A549 (cell line): ENCODE measurements around the gene DNAAF5. TPM values are rescaled to one million over a fixed set of nuclear protein-coding genes. Genes with fewer than 3 reads are reported as not detected.

ENCODE experiments used
- ATAC-seq, 2 experiments: fragments of 200-7000 bp in 1 of 2; fragments of >200 bp in 1 of 2; cut with Nextera tagmentation in 1 of 2; cut with Tn5 transposase in 1 of 2; 3 replicates each; pipeline versions ENCODE4 v1.8.0 to v1.9.1; 2018 to 2020; ENCODE audit warnings: mild to moderate bottlenecking in 1 of 2, moderate library complexity in 1 of 2
- CTCF ChIA-PET: fragments of 300-600 bp; sonication (Branson Sonifier 250); formaldehyde crosslinking; extraction: SDS; loops from one replicate; lab custom pipeline; 2021; ENCODE audit warnings: antibody characterized with exemption, inconsistent platforms; lab: Yijun Ruan, JAX
- POLR2A ChIA-PET: fragments of 350-600 bp; formaldehyde crosslinking; extraction: SDS; loops from one replicate; lab custom pipeline; 2021; ENCODE audit warnings: antibody characterized with exemption, inconsistent platforms; lab: Yijun Ruan, JAX
- DNase-seq, 2 experiments: peaks; one replicate each; pipeline versions ENCODE4 v3.0.0 to v3.0.0-alpha.2; 2011 to 2016; ENCODE audit warnings: low read depth in 1 of 2, low spot score in 1 of 2
- FAIRE-seq: peaks from 2 replicates; lab custom pipeline; 2011; peaks lifted over from hg19 to GRCh38; lab: Jason Lieb, UNC
- H3K27ac ChIP-seq, 2 experiments: fragments of >200 bp; sonication (Bioruptor Twin); formaldehyde crosslinking; 3 replicates each; pipeline ENCODE4 v1.5.1; 2016 to 2017
- H3K4me1 ChIP-seq: fragments of >200 bp; sonication (Bioruptor Twin); formaldehyde crosslinking; 3 replicates; pipeline ENCODE4 v1.6.1; 2016
- H3K4me2 ChIP-seq: fragments of >200 bp; sonication (Bioruptor Twin); formaldehyde crosslinking; 3 replicates; pipeline ENCODE4 v1.6.1; 2016
- H3K4me3 ChIP-seq: fragments of >200 bp; sonication (Bioruptor Twin); formaldehyde crosslinking; 3 replicates; pipeline ENCODE4 v1.5.1; 2016
- H3K9me3 ChIP-seq: fragments of >200 bp; sonication (Bioruptor Twin); formaldehyde crosslinking; 3 replicates; pipeline ENCODE4 v1.6.1; 2016
- CBX2 ChIP-seq: fragments of 200-600 bp; sonication (generic); IDR thresholded peaks from 2 replicates; pipeline ENCODE4 v1.6.1; 2016; ENCODE audit warnings: low read depth, mild to moderate bottlenecking, borderline replicate concordance
- CBX8 ChIP-seq: fragments of 200-600 bp; sonication (generic); IDR thresholded peaks from 2 replicates; pipeline ENCODE4 v1.6.1; 2016
- CEBPB ChIP-seq, 2 experiments: fragments of >200 bp in 1 of 2; sonication (Bioruptor Twin) in 1 of 2; formaldehyde crosslinking in 1 of 2; IDR thresholded peaks; 2 replicates each; pipeline ENCODE4 v1.6.1; 2012 to 2016
- CTCF ChIP-seq: fragments of >200 bp; sonication (Bioruptor Twin); formaldehyde crosslinking; IDR thresholded peaks from 3 replicates; pipeline ENCODE4 v1.5.1; 2016
- E2F6 ChIP-seq: IDR thresholded peaks from 2 replicates; pipeline ENCODE4 v1.6.1; 2012; ENCODE audit warnings: low read depth, borderline replicate concordance
- EHF ChIP-seq: fragments of 250-450 bp; sonication (Bioruptor Pico); IDR thresholded peaks from 2 replicates; pipeline ENCODE4 v1.5.0; 2020; ENCODE audit warnings: mild to moderate bottlenecking
- EHMT2 ChIP-seq: fragments of 200-600 bp; sonication (generic); IDR thresholded peaks from 2 replicates; pipeline ENCODE4 v1.6.1; 2016; ENCODE audit warnings: antibody characterized with exemption, low read depth, mild to moderate bottlenecking, moderate library complexity
- EP300 ChIP-seq, 2 experiments: fragments of >200 bp; sonication (Bioruptor Twin); formaldehyde crosslinking; IDR thresholded peaks; 2 replicates in 1 of 2; 3 replicates in 1 of 2; pipeline ENCODE4 v1.6.1; 2016 to 2017
- FOSB ChIP-seq: fragments of 250-450 bp; sonication (Bioruptor Pico); IDR thresholded peaks from 2 replicates; pipeline ENCODE4 v1.5.0; 2020; ENCODE audit warnings: mild to moderate bottlenecking, moderate library complexity
- FOSL2 ChIP-seq, 2 experiments: fragments of 450-650 bp in 1 of 2; fragments of >200 bp in 1 of 2; sonication (Bioruptor Twin) in 1 of 2; formaldehyde crosslinking; IDR thresholded peaks; 2 replicates each; pipeline versions ENCODE4 v1.5.0 to v1.6.1; 2016 to 2020; ENCODE audit warnings: mild to moderate bottlenecking in 1 of 2, moderate library complexity in 1 of 2
- HDAC2 ChIP-seq: fragments of 200-600 bp; sonication (generic); IDR thresholded peaks from 2 replicates; pipeline ENCODE4 v1.6.1; 2016
- HEYL ChIP-seq: fragments of 250-450 bp; sonication (Bioruptor Pico); IDR thresholded peaks from 2 replicates; pipeline ENCODE4 v1.8.0; 2021; ENCODE audit warnings: mild to moderate bottlenecking, moderate library complexity
- HMGXB4 ChIP-seq: fragments of 250-450 bp; sonication (Bioruptor Pico); IDR thresholded peaks from 2 replicates; pipeline ENCODE4 v1.5.0; 2021; ENCODE audit warnings: mild to moderate bottlenecking, moderate library complexity, borderline replicate concordance
- HOXB13 ChIP-seq: fragments of 250-450 bp; sonication (Bioruptor Pico); IDR thresholded peaks from 2 replicates; pipeline ENCODE4 v1.5.0; 2020; ENCODE audit warnings: low read depth, mild to moderate bottlenecking, moderate library complexity
- JUNB ChIP-seq: fragments of >200 bp; sonication (Bioruptor Twin); formaldehyde crosslinking; IDR thresholded peaks from 2 replicates; pipeline ENCODE4 v1.6.1; 2016
- KDM1A ChIP-seq: fragments of 200-600 bp; sonication (generic); IDR thresholded peaks from 2 replicates; pipeline ENCODE4 v1.6.1; 2016; ENCODE audit warnings: low read depth, mild to moderate bottlenecking
- KDM5A ChIP-seq: fragments of 200-600 bp; sonication (generic); IDR thresholded peaks from 2 replicates; pipeline ENCODE4 v1.6.1; 2016; ENCODE audit warnings: antibody characterized with exemption, mild to moderate bottlenecking
- MAX ChIP-seq: IDR thresholded peaks from 2 replicates; pipeline ENCODE4 v1.6.1; 2012
- NR3C1 ChIP-seq: fragments of >200 bp; sonication (Bioruptor Twin); formaldehyde crosslinking; IDR thresholded peaks from 3 replicates; pipeline ENCODE4 v1.6.1; 2017
- POLR2A ChIP-seq: IDR thresholded peaks from 2 replicates; pipeline ENCODE4 v1.6.1; 2012; ENCODE audit warnings: mild to moderate bottlenecking, low read length
- POLR2AphosphoS2 ChIP-seq: conservative IDR thresholded peaks from 2 replicates; pipeline ENCODE4 v1.6.1; 2012; ENCODE audit warnings: low read length, improper control_type of control experiment, inconsistent platforms
- USF2 ChIP-seq: fragments of 450-650 bp; IDR thresholded peaks from 2 replicates; pipeline ENCODE4 v1.6.1; 2014; ENCODE audit warnings: antibody characterized with exemption
- ZFP36 ChIP-seq: fragments of 450-650 bp; IDR thresholded peaks from 2 replicates; pipeline ENCODE4 v1.6.1; 2014; ENCODE audit warnings: borderline replicate concordance; ENCODE audit not compliant: partially characterized antibody
- ZNF302 ChIP-seq: fragments of 250-450 bp; sonication (Bioruptor Pico); IDR thresholded peaks from 2 replicates; pipeline ENCODE4 v1.9.0; 2021; ENCODE audit warnings: inconsistent platforms, mild to moderate bottlenecking, moderate library complexity
- ZSCAN20 ChIP-seq: fragments of 250-450 bp; sonication (Bioruptor Pico); IDR thresholded peaks from 2 replicates; pipeline ENCODE4 v1.8.0; 2022; ENCODE audit warnings: mild to moderate bottlenecking, moderate library complexity
- WGBS: methylation state at CpG from one replicate; pipeline ENCODE4 v1.1.6; 2017; ENCODE audit errors: missing lambda C conversion rate; 5-methylcytosine and 5-hydroxymethylcytosine counted together
- polyA plus RNA-seq, 4 experiments: library from polyadenylated mRNA; depleted of rRNA in 3 of 4; stranded (reverse); fragments of >200 nt; fragmentation: RNase III in 1 of 4; extraction: RNeasy Plus Mini Kit Qiagen cat#74134 plus additional on column Dnase treatment in 1 of 4; gene quantifications; 2 replicates in 3 of 4; 3 replicates in 1 of 4; pipeline ENCODE4 v1.2.3, GENCODE V29; 2011 to 2017

Gene DNAAF5
- polyA plus RNA-seq, 2 of the 4 experiments (the other 2 are of a cell fraction), result 27.8 to 34.7 TPM

GRCh38 chr7:818031-818699 lies 91.7 kb downstream of the DNAAF5 start:
- POLR2A ChIA-PET, result no interaction called here
- no peak for TF ChIP-seq HDAC2
- no peak for TF ChIP-seq CBX2
- no peak for TF ChIP-seq JUNB
- no peak for TF ChIP-seq KDM5A
- no peak for TF ChIP-seq HEYL (CRISPR knock-in tag)
- TF ChIP-seq CTCF, result 0 out of 3 replicates have a peak, but pooled peaks have one; percentile 11
- TF ChIP-seq EHF, result no peak
- no peak for TF ChIP-seq FOSL2 (IDR thresholded peaks at IDR 0.05)
- 0 out of 2 replicates have a peak, but pooled peaks have one; percentile 19 for TF ChIP-seq FOSL2 (CRISPR knock-in tag; IDR thresholded peaks at IDR 0.05)
- no peak for TF ChIP-seq POLR2AphosphoS2
- no peak for TF ChIP-seq MAX
- no peak for TF ChIP-seq ZNF302
- TF ChIP-seq FOSB (CRISPR knock-in tag), result no peak
- no peak for TF ChIP-seq EHMT2
- TF ChIP-seq, all 56 proteins: peak for 2
- FAIRE-seq (no peak), DNase-seq (peak; percentile 52 to 58), ATAC-seq (no peak)
- WGBS, result 98% methylated on average over 7 of the region's 8 CpGs
- peaks cover 12% of the 10 kb centered on the region for H3K4me1 ChIP-seq
- no peaks in the 10 kb centered on the region for H3K9me3 ChIP-seq
- no peak overlapping the region for H3K27ac ChIP-seq
- H3K4me3 ChIP-seq, result no peak overlapping the region
- CTCF ChIA-PET, result interaction anchor here (0.5 to 4.3 kb wide), 6 partner anchors 11 to 496 kb away, joined by 3 to 22 read pairs (median 5); no protein-coding TSS in a partner anchor
- peak overlapping the region; percentile 95 for H3K4me2 ChIP-seq

GRCh38 chr7:820341-820740 lies 93.8 kb downstream of the DNAAF5 start:
- Histone ChIP-seq H3K27ac (no peak overlapping the region), H3K9me3 (no peaks in the 10 kb centered on the region), H3K4me1 (0 out of 3 replicates have a peak, but pooled peaks cover 5% of the 10 kb centered on the region), H3K4me2 (no peak overlapping the region), H3K4me3 (no peak overlapping the region)
- ATAC-seq (no peak), FAIRE-seq (no peak), DNase-seq (no peak)
- no peak for TF ChIP-seq HDAC2
- no peak for TF ChIP-seq CEBPB (IDR thresholded peaks at IDR 0.05)
- TF ChIP-seq POLR2A, result no peak
- no peak for TF ChIP-seq POLR2AphosphoS2
- TF ChIP-seq EP300 (IDR thresholded peaks at IDR 0.05), result no peak
- no peak for TF ChIP-seq ZFP36
- TF ChIP-seq JUNB, result no peak
- TF ChIP-seq E2F6, result no peak
- no peak for TF ChIP-seq HOXB13 (CRISPR knock-in tag)
- no peak for TF ChIP-seq NR3C1
- no peak for TF ChIP-seq USF2
- no peak for TF ChIP-seq ZSCAN20 (CRISPR knock-in tag)
- TF ChIP-seq KDM1A, result no peak
- TF ChIP-seq CBX8, result no peak
- TF ChIP-seq HMGXB4, result no peak
- CTCF ChIA-PET, result interaction anchor here (1.0 to 4.3 kb wide), 3 partner anchors 9 to 173 kb away, joined by 3 to 22 read pairs (median 3); no protein-coding TSS in a partner anchor
- POLR2A ChIA-PET, result no interaction called here
- WGBS, result 92% methylated on average over 1 of the region's 1 CpG
